IgD-negative memory B cell (primary cell): ENCODE data around the gene HAUS8. TPM values are rescaled to one million over a fixed set of nuclear protein-coding genes. Genes with fewer than 3 reads are reported as not detected.
"Not testable (repeated sequence)": the region's sequence is repeated elsewhere in the genome, so short reads cannot be mapped to it uniquely, and the experiment has no call there.

ENCODE experiments used
- H3K27ac Mint-ChIP-seq, 3 donors: one replicate each; pipeline ENCODE4 v1.8.0; 2020 to 2022; ENCODE audit warnings: mild to moderate bottlenecking in 3 of 3, mixed read lengths in 3 of 3, moderate library complexity in 1 of 3
- H3K27me3 Mint-ChIP-seq: one replicate; pipeline ENCODE4 v1.8.0; 2021; ENCODE audit warnings: mixed read lengths
- H3K36me3 Mint-ChIP-seq: one replicate; pipeline ENCODE4 v1.8.0; 2020; ENCODE audit warnings: mild to moderate bottlenecking, mixed read lengths
- H3K4me1 Mint-ChIP-seq, 3 donors: one replicate each; pipeline ENCODE4 v1.8.0; 2020 to 2022; ENCODE audit warnings: mixed read lengths in 3 of 3, mild to moderate bottlenecking in 1 of 3
- H3K4me3 Mint-ChIP-seq, 4 donors: one replicate each; pipeline ENCODE4 v1.8.0; 2020 to 2022; ENCODE audit warnings: mild to moderate bottlenecking in 4 of 4, mixed read lengths in 4 of 4, moderate library complexity in 3 of 4
- H3K9me3 Mint-ChIP-seq, 3 donors: one replicate each; pipeline ENCODE4 v1.8.0; 2020 to 2021; ENCODE audit warnings: mixed read lengths in 3 of 3, mild to moderate bottlenecking in 1 of 3
- polyA plus RNA-seq: library from polyadenylated mRNA; unstranded; fragments of 300-500 nt; fragmentation: Illumina TruSeq; gene quantifications from one replicate; pipeline ENCODE4 v1.2.3, GENCODE V29; 2021

The HAUS8 gene
- polyA plus RNA-seq, 1 donor from 2014 or later, result 11.4 TPM

- no peak overlapping the region for H3K27ac Mint-ChIP-seq
- peak overlapping the region in 1 of 4 donors; percentile 66 for H3K4me3 Mint-ChIP-seq
- peaks cover 4 to 17% (median 5%) of the 10 kb centered on the region in 3 donors for H3K9me3 Mint-ChIP-seq
- H3K36me3 Mint-ChIP-seq, result peaks cover 4% of the 10 kb centered on the region
- H3K4me1 Mint-ChIP-seq, result peaks cover 5 to 16% (median 10%) of the 10 kb centered on the region in 3 donors
- H3K27me3 Mint-ChIP-seq, result peaks cover 28% of the 10 kb centered on the region
Measured at GRCh38 chr19:17023805-17024204, 51.4 kb downstream of the HAUS8 start.

GRCh38 chr19:17022738-17023137 lies 52.5 kb downstream of the HAUS8 start:
- no peak overlapping the region for H3K27ac Mint-ChIP-seq
- peaks cover 18% of the 10 kb centered on the region for H3K27me3 Mint-ChIP-seq
- peak overlapping the region in 1 of 4 donors; percentile 10 for H3K4me3 Mint-ChIP-seq
- H3K36me3 Mint-ChIP-seq, result peaks cover 4% of the 10 kb centered on the region
- peaks cover 5 to 13% (median 10%) of the 10 kb centered on the region in 3 donors for H3K4me1 Mint-ChIP-seq
- peaks cover 4 to 17% (median 5%) of the 10 kb centered on the region in 3 donors for H3K9me3 Mint-ChIP-seq

GRCh38 chr19:17021793-17022590 lies 53.3 kb downstream of the HAUS8 start:
- peaks cover 5 to 11% (median 10%) of the 10 kb centered on the region in 3 donors for H3K4me1 Mint-ChIP-seq
- no peak overlapping the region for H3K27ac Mint-ChIP-seq
- H3K36me3 Mint-ChIP-seq, result peaks cover 4% of the 10 kb centered on the region
- H3K9me3 Mint-ChIP-seq, result peaks cover 4 to 17% (median 5%) of the 10 kb centered on the region in 3 donors
- H3K27me3 Mint-ChIP-seq, result peaks cover 15% of the 10 kb centered on the region
- peak overlapping the region in 2 of 4 donors; percentile 27 to 39 for H3K4me3 Mint-ChIP-seq

- Mint-ChIP-seq H3K27ac (no peak overlapping the region), H3K9me3 (peaks cover 4 to 17% (median 5%) of the 10 kb centered on the region in 3 donors), H3K4me3 (peak overlapping the region in 1 of 4 donors; percentile 28), H3K36me3 (peaks cover 4% of the 10 kb centered on the region), H3K4me1 (peaks cover 5 to 11% (median 10%) of the 10 kb centered on the region in 3 donors), H3K27me3 (peaks cover 18% of the 10 kb centered on the region)
Measured at GRCh38 chr19:17021328-17021727, 53.9 kb downstream of the HAUS8 start.

- H3K9me3 Mint-ChIP-seq, result peaks cover 4 to 17% (median 5%) of the 10 kb centered on the region in 3 donors
- H3K27me3 Mint-ChIP-seq, result peaks cover 14% of the 10 kb centered on the region
- no peak overlapping the region for H3K4me3 Mint-ChIP-seq
- peaks cover 2 to 6% (median 6%) of the 10 kb centered on the region in 3 donors for H3K4me1 Mint-ChIP-seq
- H3K36me3 Mint-ChIP-seq, result peaks cover 2% of the 10 kb centered on the region
- H3K27ac Mint-ChIP-seq, result no peak overlapping the region
Measured at GRCh38 chr19:17020823-17021222, 54.4 kb downstream of the HAUS8 start.

- peaks cover 2% of the 10 kb centered on the region for H3K36me3 Mint-ChIP-seq
- peaks cover 13% of the 10 kb centered on the region for H3K27me3 Mint-ChIP-seq
- no peak overlapping the region for H3K27ac Mint-ChIP-seq
- peaks cover 0 to 6% (median 5%) of the 10 kb centered on the region in 3 donors for H3K4me1 Mint-ChIP-seq
- no peak overlapping the region for H3K4me3 Mint-ChIP-seq
- peaks cover 4 to 17% (median 5%) of the 10 kb centered on the region in 3 donors for H3K9me3 Mint-ChIP-seq
Measured at GRCh38 chr19:17020385-17020784, 54.9 kb downstream of the HAUS8 start.

- H3K36me3 Mint-ChIP-seq, H3K27me3 Mint-ChIP-seq, H3K4me1 Mint-ChIP-seq, H3K9me3 Mint-ChIP-seq, H3K27ac Mint-ChIP-seq: not testable (repeated sequence)
- peak overlapping the region in 1 of 4 donors; percentile 22 for H3K4me3 Mint-ChIP-seq
Measured at GRCh38 chr19:17014212-17014861, 60.9 kb downstream of the HAUS8 start.

- no peak overlapping the region for H3K27ac Mint-ChIP-seq
- H3K27me3 Mint-ChIP-seq, result peaks cover 6% of the 10 kb centered on the region
- peaks cover 0 to 6% (median 0%) of the 10 kb centered on the region in 3 donors for H3K9me3 Mint-ChIP-seq
- H3K4me3 Mint-ChIP-seq, result no peak overlapping the region
- H3K4me1 Mint-ChIP-seq, result no peaks in the 10 kb centered on the region
- no peaks in the 10 kb centered on the region for H3K36me3 Mint-ChIP-seq
Measured at GRCh38 chr19:17011485-17011884, 63.8 kb downstream of the HAUS8 start.

GRCh38 chr19:17006579-17006978 lies 68.7 kb downstream of the HAUS8 start:
- H3K9me3 Mint-ChIP-seq, result no peaks in the 10 kb centered on the region
- H3K27me3 Mint-ChIP-seq, result peaks cover 5% of the 10 kb centered on the region
- H3K4me1 Mint-ChIP-seq, result peaks cover 0 to 7% (median 0%) of the 10 kb centered on the region in 3 donors
- H3K27ac Mint-ChIP-seq, result no peak overlapping the region
- no peaks in the 10 kb centered on the region for H3K36me3 Mint-ChIP-seq
- no peak overlapping the region for H3K4me3 Mint-ChIP-seq

- peaks cover 2 to 16% (median 4%) of the 10 kb centered on the region in 3 donors for H3K4me1 Mint-ChIP-seq
- no peak overlapping the region for H3K27ac Mint-ChIP-seq
- H3K27me3 Mint-ChIP-seq, result peaks cover 4% of the 10 kb centered on the region
- H3K9me3 Mint-ChIP-seq, result peaks cover 0 to 2% (median 0%) of the 10 kb centered on the region in 3 donors
- no peak overlapping the region for H3K4me3 Mint-ChIP-seq
- no peaks in the 10 kb centered on the region for H3K36me3 Mint-ChIP-seq
Measured at GRCh38 chr19:17005000-17005399, 70.3 kb downstream of the HAUS8 start.

- Mint-ChIP-seq H3K4me3 (no peak overlapping the region), H3K36me3 (no peaks in the 10 kb centered on the region), H3K4me1 (peaks cover 2 to 16% (median 4%) of the 10 kb centered on the region in 3 donors), H3K9me3 (peaks cover 0 to 2% (median 0%) of the 10 kb centered on the region in 3 donors), H3K27me3 (peaks cover 4% of the 10 kb centered on the region), H3K27ac (no peak overlapping the region)
Measured at GRCh38 chr19:17004386-17004785, 70.9 kb downstream of the HAUS8 start.

- H3K9me3 Mint-ChIP-seq, result peaks cover 4 to 9% (median 4%) of the 10 kb centered on the region in 3 donors
- no peaks in the 10 kb centered on the region for H3K36me3 Mint-ChIP-seq
- peaks cover 2 to 16% (median 4%) of the 10 kb centered on the region in 3 donors for H3K4me1 Mint-ChIP-seq
- peak overlapping the region in 1 of 4 donors; percentile 81 for H3K4me3 Mint-ChIP-seq
- H3K27ac Mint-ChIP-seq, result no peak overlapping the region
- peaks cover 4% of the 10 kb centered on the region for H3K27me3 Mint-ChIP-seq
Measured at GRCh38 chr19:17002455-17002854, 72.8 kb downstream of the HAUS8 start.

- Mint-ChIP-seq H3K36me3 (no peaks in the 10 kb centered on the region), H3K9me3 (peaks cover 4 to 9% (median 4%) of the 10 kb centered on the region in 3 donors), H3K4me3 (peak overlapping the region in 2 of 4 donors; percentile 12 to 81), H3K27ac (peak overlapping the region in 2 of 3 donors; percentile 25 to 39), H3K27me3 (peaks cover 5% of the 10 kb centered on the region), H3K4me1 (peaks cover 2 to 16% (median 4%) of the 10 kb centered on the region in 3 donors)
Measured at GRCh38 chr19:17001603-17002183, 73.6 kb downstream of the HAUS8 start.
